GM19025 (cell line): ENCODE data around the gene ARFRP1.

Experiments
- ATAC-seq: cut with Tn5 transposase; IDR thresholded peaks from one replicate; pipeline ENCODE4 v1.9.1; 2021; ENCODE audit warnings: mild to moderate bottlenecking, low read depth, moderate library complexity; ENCODE audit not compliant: unreplicated experiment

The ARFRP1 gene

DNA sequence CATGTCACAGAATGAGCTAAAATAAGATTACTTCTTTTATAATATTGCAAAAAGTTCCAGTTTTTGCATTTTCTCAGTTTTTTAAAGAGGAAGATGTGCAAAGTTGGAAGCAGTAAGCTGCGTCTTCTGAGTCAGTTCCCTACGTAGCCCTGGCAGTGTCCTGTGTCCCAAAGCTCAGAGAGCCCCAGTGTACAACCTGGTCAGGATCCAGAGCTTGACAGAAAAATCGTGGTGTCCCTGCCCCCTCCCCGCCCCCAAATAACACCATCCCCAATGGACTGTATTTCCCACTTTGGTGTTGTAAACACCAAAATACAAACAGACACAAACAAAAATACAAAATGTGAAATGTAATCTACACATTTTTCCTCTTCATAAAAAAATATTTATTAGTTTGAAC, 36.4 kb upstream of the ARFRP1 start:
- ATAC-seq: no peak

- no peak for ATAC-seq
Measured at GRCh38 chr20:63743210-63743970, 35.6 kb upstream of the ARFRP1 start.

DNA sequence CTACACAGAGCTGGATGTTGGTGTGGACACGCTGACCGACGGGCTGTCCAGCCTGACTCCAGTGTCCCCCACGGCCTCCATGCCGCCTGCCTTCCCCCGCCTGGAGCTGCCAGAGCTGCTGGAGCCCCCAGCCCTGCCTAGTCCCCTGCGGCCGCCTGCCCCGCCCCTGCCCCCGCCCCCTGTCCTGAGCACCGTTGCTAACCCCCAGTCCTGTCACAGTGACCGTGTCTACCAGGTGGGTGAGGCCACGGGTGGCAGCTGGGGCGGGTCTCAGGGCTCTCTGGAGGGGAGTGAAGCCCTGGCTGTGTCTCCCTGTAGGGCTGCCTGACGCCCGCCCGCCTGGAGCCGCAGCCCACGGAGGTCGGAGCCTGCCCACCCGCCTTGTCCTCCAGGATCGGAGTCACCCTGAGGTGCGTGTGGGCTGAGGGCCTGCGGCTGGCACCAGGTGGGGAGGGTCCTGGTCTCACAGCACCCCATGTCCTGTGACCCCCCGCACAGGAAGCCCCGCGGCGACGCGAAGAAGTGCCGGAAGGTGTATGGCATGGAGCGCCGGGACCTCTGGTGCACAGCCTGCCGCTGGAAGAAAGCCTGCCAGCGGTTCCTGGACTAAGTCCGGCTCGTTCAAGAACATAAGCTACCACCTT, 34.7 kb upstream of the ARFRP1 start:
- no peak for ATAC-seq

DNA sequence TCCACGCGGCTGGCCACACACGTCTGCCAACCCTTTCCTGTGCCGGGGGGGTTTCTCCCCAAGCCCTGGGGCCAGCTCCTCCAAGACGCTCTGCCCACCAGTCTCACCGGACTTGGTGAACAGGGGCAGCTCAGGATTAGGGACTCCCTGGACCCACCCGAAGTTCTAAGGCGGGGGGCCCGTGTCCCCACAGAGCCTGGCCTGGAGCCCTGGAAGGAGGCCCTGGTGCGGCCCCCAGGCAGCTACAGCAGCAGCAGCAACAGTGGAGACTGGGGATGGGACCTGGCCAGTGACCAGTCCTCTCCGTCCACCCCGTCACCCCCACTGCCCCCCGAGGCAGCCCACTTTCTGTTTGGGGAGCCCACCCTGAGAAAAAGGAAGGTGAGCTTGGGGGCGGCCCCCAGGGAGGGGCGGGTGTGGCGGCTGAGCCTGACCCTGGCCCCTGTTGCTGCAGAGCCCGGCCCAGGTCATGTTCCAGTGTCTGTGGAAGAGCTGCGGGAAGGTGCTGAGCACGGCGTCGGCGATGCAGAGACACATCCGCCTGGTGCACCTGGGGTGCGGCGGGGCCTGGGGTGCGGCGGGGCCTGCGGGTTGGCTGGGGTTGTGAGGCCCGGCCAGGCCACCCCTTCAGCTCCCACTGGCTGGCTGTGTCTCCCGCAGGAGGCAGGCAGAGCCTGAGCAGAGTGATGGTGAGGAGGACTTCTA, 34.1 kb upstream of the ARFRP1 start:
- no peak for ATAC-seq

DNA sequence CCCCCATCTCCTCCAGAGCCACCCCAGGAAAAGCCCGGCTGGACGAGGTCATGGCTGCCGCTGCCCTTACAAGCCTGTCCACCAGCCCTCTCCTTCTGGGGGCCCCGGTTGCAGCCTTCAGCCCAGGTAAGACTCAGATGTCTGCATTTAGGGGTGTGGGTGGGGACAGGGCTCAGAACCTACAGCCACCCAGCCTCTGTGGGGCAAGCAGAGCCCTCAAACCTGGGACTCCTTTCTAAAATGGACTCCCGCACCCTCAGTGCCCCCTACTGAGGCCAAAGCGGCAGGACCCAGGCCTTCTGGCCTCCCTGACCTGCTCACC, 33.5 kb upstream of the ARFRP1 start:
- no peak for ATAC-seq

DNA sequence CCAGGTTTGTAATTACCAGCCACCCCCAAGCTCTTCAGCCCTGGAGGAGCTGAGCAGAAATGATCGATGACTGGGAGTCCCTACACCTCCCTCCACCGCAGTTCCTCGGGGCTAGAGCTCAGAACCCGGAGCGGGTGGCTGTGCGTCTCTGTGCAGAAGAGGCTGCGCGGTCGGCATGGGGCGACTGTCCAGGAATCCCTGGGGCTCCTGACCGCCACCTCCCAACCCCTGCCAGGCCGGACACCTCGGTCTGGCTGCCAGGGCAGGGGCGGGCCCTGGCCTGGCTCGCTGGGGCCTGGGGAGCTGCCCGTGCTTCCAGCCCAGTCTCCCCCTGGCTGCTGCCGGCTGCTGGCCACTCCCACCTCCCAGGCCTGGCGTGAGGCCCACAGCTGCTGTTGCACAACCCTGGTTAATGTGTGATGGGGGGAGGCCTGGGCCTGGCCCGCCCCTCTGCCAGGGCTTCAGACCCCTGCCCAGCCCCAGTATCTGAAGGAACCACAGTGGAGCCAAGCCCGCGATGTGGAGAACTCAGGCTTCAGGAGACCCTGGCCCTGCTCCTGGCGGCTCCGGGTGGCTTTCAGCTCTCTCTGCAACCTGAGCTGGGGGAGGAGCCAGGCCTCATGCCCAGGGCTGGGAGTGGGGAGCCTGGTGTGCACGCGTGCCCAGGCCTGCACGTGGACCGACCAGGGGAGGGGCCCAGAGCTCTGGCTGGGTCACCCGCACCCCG, 33.0 kb upstream of the ARFRP1 start:
- no peak for ATAC-seq

GRCh38 chr20:63740070-63740626, 32.4 kb upstream of the ARFRP1 start:
- no peak for ATAC-seq

DNA sequence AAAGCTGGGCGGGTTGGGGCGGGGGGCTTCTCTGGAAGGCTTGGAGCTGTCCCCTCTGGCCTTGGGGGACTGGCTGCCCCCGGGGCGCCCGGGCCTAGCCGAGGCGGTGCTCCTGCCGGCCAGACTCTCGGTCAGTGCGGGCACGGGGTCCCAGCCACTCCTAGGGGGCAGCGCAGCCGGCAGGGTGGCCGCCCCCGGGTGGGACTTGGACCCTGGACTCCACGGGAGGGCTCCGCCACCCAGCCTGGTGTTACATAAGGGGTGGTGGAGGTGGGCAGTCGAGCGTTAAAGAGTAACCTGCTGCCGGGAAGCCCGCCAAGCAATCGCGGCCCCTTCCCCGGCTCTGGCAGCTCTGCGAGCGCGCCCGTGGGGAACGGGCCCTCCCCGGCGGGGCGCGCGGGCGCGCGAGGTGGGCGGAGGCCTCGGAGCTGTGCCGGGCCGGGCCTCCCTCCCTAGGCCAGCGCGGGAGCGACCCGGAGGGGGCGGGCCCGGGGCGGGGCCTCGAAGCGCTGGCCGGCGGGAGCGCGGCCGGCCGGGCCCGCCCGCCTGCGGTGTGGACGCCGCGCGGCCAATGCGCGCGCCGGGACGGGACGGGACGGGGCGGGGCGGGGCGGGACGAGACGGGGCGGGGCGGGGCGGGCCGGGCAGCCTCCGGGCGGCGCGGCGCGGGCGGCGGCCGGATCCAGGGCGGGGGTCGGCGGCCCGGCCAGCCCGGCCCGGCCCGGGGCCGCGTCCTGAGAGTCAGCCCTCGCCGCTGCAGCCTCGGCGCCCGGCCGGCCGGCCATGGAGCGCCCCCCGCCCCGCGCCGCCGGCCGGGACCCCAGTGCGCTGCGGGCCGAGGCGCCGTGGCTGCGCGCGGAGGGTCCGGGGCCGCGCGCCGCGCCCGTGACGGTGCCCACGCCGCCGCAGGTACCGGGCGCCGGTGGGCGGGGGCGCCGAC, 31.6 kb upstream of the ARFRP1 start, which contains the start of gene SLC2A4RG:
Gene SLC2A4RG (plus strand): TSS at position 647 of the 940 bp plus-strand sequence. CDS start 137 bp downstream, at position 784.
- peak; percentile 55 for ATAC-seq

DNA sequence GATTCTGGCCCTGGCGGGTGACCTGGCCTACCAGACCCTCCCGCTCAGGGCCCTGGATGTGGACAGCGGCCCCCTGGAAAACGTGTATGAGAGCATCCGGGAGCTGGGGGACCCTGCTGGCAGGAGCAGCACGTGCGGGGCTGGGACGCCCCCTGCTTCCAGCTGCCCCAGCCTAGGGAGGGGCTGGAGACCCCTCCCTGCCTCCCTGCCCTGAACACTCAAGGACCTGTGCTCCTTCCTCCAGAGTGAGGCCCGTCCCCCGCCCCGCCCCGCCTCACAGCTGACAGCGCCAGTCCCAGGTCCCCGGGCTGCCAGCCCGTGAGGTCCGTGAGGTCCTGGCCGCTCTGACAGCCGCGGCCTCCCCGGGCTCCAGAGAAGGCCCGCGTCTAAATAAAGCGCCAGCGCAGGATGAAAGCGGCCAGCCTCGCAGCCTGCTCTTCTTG, 30.9 kb upstream of the ARFRP1 start:
- no peak for ATAC-seq

DNA sequence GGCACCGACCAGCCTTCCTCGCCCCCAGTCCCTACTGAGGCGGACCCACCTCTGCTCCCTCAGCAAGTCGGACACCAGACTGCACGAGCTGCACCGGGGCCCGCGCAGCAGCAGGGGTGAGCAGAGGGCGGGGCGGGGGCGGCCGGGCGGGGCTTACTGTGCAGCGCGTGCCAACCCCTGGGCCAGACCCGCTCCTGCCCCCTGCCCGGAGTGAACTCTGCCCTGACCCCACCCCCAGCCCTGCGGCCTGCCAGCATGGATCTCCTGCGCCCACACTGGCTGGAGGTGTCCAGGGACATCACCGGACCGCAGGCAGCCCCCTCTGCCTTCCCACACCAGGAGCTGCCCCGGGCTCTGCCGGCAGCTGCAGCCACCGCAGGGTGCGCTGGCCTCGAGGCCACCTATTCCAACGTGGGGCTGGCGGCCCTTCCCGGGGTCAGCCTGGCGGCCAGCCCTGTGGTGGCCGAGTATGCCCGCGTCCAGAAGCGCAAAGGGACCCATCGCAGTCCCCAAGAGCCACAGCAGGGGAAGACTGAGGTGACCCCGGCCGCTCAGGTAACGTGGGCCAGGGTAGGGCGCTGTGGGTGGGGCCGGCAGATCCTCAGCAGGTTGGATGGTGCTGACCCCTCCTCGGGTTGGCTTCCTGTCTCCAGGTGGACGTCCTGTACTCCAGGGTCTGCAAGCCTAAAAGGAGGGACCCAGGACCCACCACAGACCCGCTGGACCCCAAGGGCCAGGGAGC, 30.3 kb upstream of the ARFRP1 start:
- ATAC-seq: no peak

DNA sequence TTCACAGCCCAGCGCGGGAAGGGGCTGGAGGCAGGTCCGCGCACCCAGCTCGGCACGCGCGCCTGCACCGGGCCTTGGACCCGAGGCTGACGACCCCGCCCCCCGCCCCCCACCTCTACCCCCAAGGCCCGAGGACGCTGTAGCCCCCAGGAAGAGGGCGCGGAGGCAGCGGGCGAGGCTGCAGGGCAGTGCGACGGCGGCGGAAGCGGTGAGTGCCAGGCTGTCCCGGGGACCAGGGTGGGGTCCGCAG, 29.8 kb upstream of the ARFRP1 start:
- ATAC-seq: no peak

DNA sequence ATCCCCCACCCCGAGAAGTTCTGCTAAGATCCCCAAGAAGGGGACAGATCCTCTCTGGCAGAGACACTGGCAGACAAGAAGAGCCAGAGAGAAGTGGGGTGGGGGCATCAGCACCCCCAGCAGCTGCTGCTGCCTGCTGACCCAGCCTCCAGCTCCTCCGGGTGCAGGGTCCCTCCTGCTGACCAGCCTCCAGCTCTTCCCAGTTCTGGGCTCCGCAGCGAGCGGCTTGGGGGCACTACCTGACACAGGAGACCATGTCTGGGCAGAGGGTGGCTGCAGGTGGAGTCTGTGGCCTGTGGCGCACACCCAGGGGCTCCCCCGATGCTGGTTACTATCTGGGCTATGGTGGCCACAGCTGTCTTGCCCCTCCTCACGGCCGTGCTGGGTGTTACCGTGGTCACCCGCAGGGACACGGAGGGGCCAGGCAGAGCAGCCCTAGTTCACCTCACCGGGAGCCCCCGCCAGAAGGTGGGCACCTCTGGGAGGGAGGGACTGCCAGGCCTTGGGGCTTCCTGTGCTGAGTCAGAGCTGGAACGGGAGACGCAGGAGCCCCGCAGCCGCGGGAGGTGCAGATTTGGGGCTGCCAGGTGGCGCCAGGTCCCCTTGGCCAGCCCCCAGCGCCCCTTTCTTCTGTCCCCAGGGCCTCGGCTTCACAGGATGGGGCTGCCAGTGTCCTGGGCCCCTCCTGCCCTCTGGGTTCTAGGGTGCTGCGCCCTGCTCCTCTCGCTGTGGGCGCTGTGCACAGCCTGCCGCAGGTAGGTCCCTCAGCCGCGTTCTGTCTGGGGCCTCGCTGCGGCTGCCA, 29.3 kb upstream of the ARFRP1 start:
- ATAC-seq: no peak

- no peak for ATAC-seq
Measured at GRCh38 chr20:63735859-63736718, 28.3 kb upstream of the ARFRP1 start, which contains the start of gene LIME1. LIME1 (plus strand) TSS chr20:63736664; CDS start chr20:63737550, 886 bp downstream.

DNA sequence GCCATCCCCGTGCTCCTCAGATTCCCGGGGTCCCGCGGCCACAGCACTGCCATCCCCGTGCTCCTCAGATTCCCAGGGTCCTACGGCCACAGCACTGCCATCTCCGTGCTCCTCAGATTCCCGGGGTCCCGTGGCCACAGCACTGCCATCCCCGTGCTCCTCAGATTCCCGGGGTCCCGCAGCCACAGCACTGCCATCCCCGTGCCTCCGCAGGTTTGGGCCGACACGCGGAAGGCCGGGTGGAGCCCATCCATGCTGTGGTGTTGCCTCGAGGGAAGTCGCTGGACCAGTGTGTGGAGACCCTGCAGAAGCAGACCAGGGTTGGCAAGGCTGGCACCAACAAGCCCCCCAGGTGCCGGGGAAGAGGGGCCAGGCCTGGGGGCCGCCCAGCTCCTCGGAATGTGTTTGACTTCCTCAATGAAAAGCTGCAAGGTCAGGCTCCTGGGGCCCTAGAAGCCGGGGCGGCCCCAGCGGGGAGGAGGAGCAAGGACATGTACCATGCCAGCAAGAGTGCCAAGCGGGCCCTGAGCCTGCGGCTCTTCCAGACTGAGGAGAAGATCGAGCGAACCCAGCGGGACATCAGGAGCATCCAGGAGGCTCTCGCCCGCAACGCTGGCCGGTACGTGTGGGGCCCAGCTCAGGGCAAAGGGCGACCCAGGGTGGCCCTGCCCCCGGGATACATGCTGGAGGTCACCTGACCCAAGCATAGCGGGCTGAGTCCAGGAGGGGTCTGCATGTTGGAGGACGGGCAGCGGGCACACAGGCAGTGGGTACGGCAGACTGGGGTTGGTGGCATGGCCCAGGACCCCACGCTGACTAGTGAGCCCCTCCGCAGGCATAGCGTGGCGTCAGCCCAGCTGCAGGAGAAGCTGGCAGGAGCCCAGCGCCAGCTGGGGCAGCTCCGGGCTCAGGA, 27.4 kb upstream of the ARFRP1 start:
- no peak for ATAC-seq

GRCh38 chr20:63734111-63734945, 26.6 kb upstream of the ARFRP1 start:
- ATAC-seq: no peak
